HG03064 (cell line): ENCODE measurements around the gene CDKL5.
A peak's percentile ranks its signal among the peaks of the same experiment; 100 is the strongest.

Experiments used
- ATAC-seq: cut with Tn5 transposase; IDR thresholded peaks from one replicate; pipeline ENCODE4 v1.9.1; 2021; ENCODE audit warnings: low read depth; ENCODE audit not compliant: unreplicated experiment

Gene CDKL5

GRCh38 chrX:18639280-18639679 lies 213.9 kb downstream of the CDKL5 start:
- no peak for ATAC-seq

GRCh38 chrX:18640686-18641085 lies 215.3 kb downstream of the CDKL5 start:
- ATAC-seq, result no peak

GRCh38 chrX:18643243-18643642 lies 217.8 kb downstream of the CDKL5 start:
- no peak for ATAC-seq

- ATAC-seq, result no peak
These were observed 218.4 kb downstream of the CDKL5 start for GRCh38 chrX:18643853-18644252.

GRCh38 chrX:18647621-18648020 lies 222.2 kb downstream of the CDKL5 start:
- no peak for ATAC-seq

- ATAC-seq, result no peak
These were observed 224.1 kb downstream of the CDKL5 start for GRCh38 chrX:18649498-18649951.

GRCh38 chrX:18650662-18651061 lies 225.3 kb downstream of the CDKL5 start:
- no peak for ATAC-seq

GRCh38 chrX:18652636-18653035 lies 227.2 kb downstream of the CDKL5 start:
- no peak for ATAC-seq

GRCh38 chrX:18654875-18655836 lies 229.7 kb downstream of the CDKL5 start:
- no peak for ATAC-seq

- no peak for ATAC-seq
These were observed 235.9 kb downstream of the CDKL5 start for GRCh38 chrX:18661273-18661672.

- ATAC-seq, result no peak
These were observed 239.5 kb downstream of the CDKL5 start for GRCh38 chrX:18664947-18665346.

GRCh38 chrX:18666614-18667013 lies 241.2 kb downstream of the CDKL5 start:
- ATAC-seq, result no peak

- ATAC-seq, result no peak
These were observed 242.8 kb downstream of the CDKL5 start for GRCh38 chrX:18668071-18668835.

- no peak for ATAC-seq
These were observed 246.6 kb downstream of the CDKL5 start, which contains the start of gene RS1 for GRCh38 chrX:18672008-18672407. TSS of gene RS1 (minus strand) at chrX:18672108. CDS start at chrX:18672068, 40 bp downstream.

- ATAC-seq, result peak; percentile 28
These were observed 249.0 kb downstream of the CDKL5 start for GRCh38 chrX:18674417-18674787.

- ATAC-seq, result peak; percentile 72
These were observed 249.7 kb downstream of the CDKL5 start for GRCh38 chrX:18674788-18675735.

GRCh38 chrX:18676050-18676449 lies 250.6 kb downstream of the CDKL5 start:
- ATAC-seq, result no peak

GRCh38 chrX:18676470-18676869 lies 251.1 kb downstream of the CDKL5 start:
- ATAC-seq, result no peak

GRCh38 chrX:18677161-18677869 lies 251.9 kb downstream of the CDKL5 start:
- no peak for ATAC-seq

- ATAC-seq, result no peak
These were observed 256.6 kb downstream of the CDKL5 start for GRCh38 chrX:18681996-18682395.
